BE2C (cell line): ENCODE results near the gene ABHD10.
"Not testable (repeated sequence)": the region's sequence is repeated elsewhere in the genome, so short reads cannot be mapped to it uniquely, and the experiment has no call there.

Experiments used
- DNase-seq: peaks from one replicate; pipeline ENCODE4 v3.0.0-alpha.2; 2020
- H3K27me3 ChIP-seq: fragments of 250-450 bp; sonication (Bioruptor Pico); 2 replicates; pipeline ENCODE4 v1.5.1; 2020; ENCODE audit warnings: mild to moderate bottlenecking
- H3K36me3 ChIP-seq: fragments of 250-450 bp; sonication (Bioruptor Pico); 2 replicates; pipeline ENCODE4 v1.5.1; 2020; ENCODE audit warnings: mild to moderate bottlenecking
- H3K4me1 ChIP-seq: fragments of 250-450 bp; sonication (Bioruptor Pico); 2 replicates; pipeline ENCODE4 v1.5.1; 2020
- H3K4me3 ChIP-seq: 2 replicates; pipeline ENCODE4 v1.5.1; 2011; ENCODE audit warnings: low read depth, low read length
- H3K9me3 ChIP-seq: fragments of 250-450 bp; sonication (Bioruptor Pico); 2 replicates; pipeline ENCODE4 v1.5.1; 2020
- TF ChIP-seq, protein P1 (sequence below): IDR thresholded peaks from 2 replicates; pipeline ENCODE4 v1.5.1; 2012; ENCODE audit warnings: mild to moderate bottlenecking, low read depth, low read length

ABHD10 gene

DNA sequence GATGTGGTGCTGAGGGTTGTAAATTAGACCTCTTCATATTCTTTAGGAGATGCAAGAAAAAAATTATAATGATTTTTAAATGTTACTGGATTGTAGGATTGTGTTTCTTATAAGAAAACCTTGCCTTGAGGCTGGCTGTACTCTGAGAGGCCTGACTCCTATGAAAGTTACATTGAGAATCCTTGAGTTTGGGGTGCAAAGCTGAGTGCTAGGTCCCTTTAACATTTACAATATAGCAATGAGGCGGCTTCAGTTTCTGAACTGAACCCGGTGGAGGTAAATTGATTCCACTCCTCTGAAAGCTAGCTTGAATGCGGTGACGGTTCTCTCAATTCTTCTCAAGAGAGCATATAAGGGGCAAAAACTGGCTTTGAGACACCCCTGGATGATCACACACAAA lies 55.6 kb downstream of the ABHD10 start, which contains the start of gene TMPRSS7:
TSS of gene TMPRSS7 (plus strand) at position 301 of the 400 bp plus-strand sequence. CDS start 110 bp downstream, outside the sequence.
- Histone ChIP-seq H3K27me3 (no peaks in the 10 kb centered on the region), H3K9me3 (no peaks in the 10 kb centered on the region), H3K36me3 (no peaks in the 10 kb centered on the region), H3K4me1 (no peaks in the 10 kb centered on the region), H3K4me3 (no peak within 1 kb of the TSS)
- no peak for DNase-seq
- TF ChIP-seq, protein P1, sequence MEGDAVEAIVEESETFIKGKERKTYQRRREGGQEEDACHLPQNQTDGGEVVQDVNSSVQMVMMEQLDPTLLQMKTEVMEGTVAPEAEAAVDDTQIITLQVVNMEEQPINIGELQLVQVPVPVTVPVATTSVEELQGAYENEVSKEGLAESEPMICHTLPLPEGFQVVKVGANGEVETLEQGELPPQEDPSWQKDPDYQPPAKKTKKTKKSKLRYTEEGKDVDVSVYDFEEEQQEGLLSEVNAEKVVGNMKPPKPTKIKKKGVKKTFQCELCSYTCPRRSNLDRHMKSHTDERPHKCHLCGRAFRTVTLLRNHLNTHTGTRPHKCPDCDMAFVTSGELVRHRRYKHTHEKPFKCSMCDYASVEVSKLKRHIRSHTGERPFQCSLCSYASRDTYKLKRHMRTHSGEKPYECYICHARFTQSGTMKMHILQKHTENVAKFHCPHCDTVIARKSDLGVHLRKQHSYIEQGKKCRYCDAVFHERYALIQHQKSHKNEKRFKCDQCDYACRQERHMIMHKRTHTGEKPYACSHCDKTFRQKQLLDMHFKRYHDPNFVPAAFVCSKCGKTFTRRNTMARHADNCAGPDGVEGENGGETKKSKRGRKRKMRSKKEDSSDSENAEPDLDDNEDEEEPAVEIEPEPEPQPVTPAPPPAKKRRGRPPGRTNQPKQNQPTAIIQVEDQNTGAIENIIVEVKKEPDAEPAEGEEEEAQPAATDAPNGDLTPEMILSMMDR, result no peak

GRCh38 chr3:112035241-112035640 lies 56.4 kb downstream of the ABHD10 start:
- Histone ChIP-seq H3K4me1 (no peaks in the 10 kb centered on the region), H3K36me3 (no peaks in the 10 kb centered on the region), H3K4me3 (no peak overlapping the region), H3K27me3 (no peaks in the 10 kb centered on the region), H3K9me3 (no peaks in the 10 kb centered on the region)
- TF ChIP-seq, protein P1, result no peak
- DNase-seq, result no peak

DNA sequence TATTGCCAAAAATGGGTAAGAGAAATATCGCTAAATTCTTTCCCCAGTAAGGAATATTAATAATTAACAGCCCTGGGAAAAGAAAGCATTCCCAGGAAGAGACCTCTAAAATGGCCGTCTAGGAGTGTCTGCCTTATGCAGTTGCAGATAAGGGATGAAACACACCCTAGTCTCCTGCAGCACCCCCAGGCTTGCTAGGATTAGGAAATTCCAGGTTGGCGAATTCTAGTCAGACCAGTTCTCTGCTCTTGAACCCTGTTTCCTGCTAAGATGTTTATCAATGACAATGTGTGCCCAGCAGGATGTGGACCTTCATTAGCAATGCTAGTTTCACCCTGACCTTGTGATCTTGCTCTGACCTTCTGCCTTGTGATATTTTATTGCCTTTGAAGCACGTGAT lies 58.4 kb downstream of the ABHD10 start:
- not testable (repeated sequence) for DNase-seq, H3K36me3 ChIP-seq, H3K4me3 ChIP-seq, H3K9me3 ChIP-seq, H3K27me3 ChIP-seq, H3K4me1 ChIP-seq

DNA sequence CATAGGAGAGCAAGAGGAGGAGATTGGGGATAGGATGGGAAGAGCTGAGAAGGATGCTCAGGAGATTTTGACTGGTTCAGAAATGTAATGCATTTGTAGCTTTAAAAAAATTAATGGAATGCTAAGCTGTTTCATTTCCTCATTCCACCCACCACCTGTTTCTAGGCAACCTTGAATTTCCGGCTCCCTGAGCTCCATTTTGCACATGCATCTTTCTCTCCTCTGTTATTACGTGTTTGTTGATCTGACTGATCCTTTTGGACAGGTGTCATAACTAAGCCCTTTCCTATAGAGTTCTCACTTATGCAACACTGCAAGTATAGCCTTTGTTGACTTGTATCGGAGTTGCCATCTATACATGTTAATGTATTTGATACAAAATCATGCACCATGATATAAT lies 60.0 kb downstream of the ABHD10 start:
- H3K4me1 ChIP-seq, result no peaks in the 10 kb centered on the region
- H3K9me3 ChIP-seq, result no peaks in the 10 kb centered on the region
- H3K4me3 ChIP-seq, result no peak overlapping the region
- no peaks in the 10 kb centered on the region for H3K36me3 ChIP-seq
- no peak for DNase-seq
- H3K27me3 ChIP-seq, result no peaks in the 10 kb centered on the region
- TF ChIP-seq, protein P1, result no peak

DNA sequence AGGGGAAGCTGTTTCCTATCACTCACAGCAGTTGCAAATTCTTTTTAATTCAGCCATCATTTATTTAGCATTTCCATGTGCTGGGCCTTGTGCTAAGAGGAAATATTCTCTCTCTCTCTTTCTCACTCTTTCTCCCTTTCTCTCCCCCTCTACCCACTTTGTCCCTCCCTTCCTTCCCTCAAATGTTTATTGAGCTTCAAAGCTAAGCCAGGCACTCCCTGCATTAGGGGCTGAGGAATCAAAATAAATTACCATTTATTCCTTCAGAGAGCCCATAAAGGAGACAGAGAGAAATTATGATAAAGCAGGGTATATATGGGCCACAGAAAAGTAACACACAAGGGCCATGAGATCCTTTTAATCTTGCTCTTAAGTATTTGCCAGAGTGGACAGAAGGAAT lies 62.5 kb downstream of the ABHD10 start:
- TF ChIP-seq, protein P1, result no peak
- Histone ChIP-seq H3K9me3 (no peaks in the 10 kb centered on the region), H3K27me3 (no peaks in the 10 kb centered on the region), H3K4me3 (no peak overlapping the region), H3K4me1 (no peaks in the 10 kb centered on the region), H3K36me3 (no peaks in the 10 kb centered on the region)
- DNase-seq, result no peak

GRCh38 chr3:112042842-112043280 lies 64.0 kb downstream of the ABHD10 start:
- no peaks in the 10 kb centered on the region for H3K36me3 ChIP-seq

More at GRCh38 chr3:112042842-112043280, 64.0 kb downstream of the ABHD10 start:
- TF ChIP-seq, protein P1, result no peak
- H3K27me3 ChIP-seq, result no peaks in the 10 kb centered on the region
- H3K4me3 ChIP-seq, result no peak overlapping the region
- DNase-seq, result no peak
- no peaks in the 10 kb centered on the region for H3K9me3 ChIP-seq
- H3K4me1 ChIP-seq, result no peaks in the 10 kb centered on the region
